GM12873 (cell line): ENCODE results near the gene TTLL10.

ENCODE experiments used
- TF ChIP-seq, protein P1 (sequence below): IDR thresholded peaks from 2 replicates; pipeline ENCODE4 v1.5.1; 2012; ENCODE audit warnings: low read depth, mild to moderate bottlenecking, moderate library complexity, low read length, control low read depth; ENCODE audit not compliant: insufficient read depth; ENCODE audit errors: missing control alignments

TTLL10 gene

GRCh38 chr1:1173793-1174415 lies at the start of gene TTLL10:
Gene TTLL10 (plus strand): TSS chr1:1173880. CDS start chr1:1179216, 5,336 bp downstream.
- TF ChIP-seq, protein P1, sequence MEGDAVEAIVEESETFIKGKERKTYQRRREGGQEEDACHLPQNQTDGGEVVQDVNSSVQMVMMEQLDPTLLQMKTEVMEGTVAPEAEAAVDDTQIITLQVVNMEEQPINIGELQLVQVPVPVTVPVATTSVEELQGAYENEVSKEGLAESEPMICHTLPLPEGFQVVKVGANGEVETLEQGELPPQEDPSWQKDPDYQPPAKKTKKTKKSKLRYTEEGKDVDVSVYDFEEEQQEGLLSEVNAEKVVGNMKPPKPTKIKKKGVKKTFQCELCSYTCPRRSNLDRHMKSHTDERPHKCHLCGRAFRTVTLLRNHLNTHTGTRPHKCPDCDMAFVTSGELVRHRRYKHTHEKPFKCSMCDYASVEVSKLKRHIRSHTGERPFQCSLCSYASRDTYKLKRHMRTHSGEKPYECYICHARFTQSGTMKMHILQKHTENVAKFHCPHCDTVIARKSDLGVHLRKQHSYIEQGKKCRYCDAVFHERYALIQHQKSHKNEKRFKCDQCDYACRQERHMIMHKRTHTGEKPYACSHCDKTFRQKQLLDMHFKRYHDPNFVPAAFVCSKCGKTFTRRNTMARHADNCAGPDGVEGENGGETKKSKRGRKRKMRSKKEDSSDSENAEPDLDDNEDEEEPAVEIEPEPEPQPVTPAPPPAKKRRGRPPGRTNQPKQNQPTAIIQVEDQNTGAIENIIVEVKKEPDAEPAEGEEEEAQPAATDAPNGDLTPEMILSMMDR: no peak

- TF ChIP-seq, protein P1: no peak
These were observed 49.2 kb upstream of the TTLL10 start for GRCh38 chr1:1124508-1124785.

- TF ChIP-seq, protein P1: no peak
These were observed 48.7 kb upstream of the TTLL10 start for GRCh38 chr1:1124786-1125642.

- TF ChIP-seq, protein P1: no peak
These were observed 47.7 kb upstream of the TTLL10 start for GRCh38 chr1:1125945-1126344.

DNA sequence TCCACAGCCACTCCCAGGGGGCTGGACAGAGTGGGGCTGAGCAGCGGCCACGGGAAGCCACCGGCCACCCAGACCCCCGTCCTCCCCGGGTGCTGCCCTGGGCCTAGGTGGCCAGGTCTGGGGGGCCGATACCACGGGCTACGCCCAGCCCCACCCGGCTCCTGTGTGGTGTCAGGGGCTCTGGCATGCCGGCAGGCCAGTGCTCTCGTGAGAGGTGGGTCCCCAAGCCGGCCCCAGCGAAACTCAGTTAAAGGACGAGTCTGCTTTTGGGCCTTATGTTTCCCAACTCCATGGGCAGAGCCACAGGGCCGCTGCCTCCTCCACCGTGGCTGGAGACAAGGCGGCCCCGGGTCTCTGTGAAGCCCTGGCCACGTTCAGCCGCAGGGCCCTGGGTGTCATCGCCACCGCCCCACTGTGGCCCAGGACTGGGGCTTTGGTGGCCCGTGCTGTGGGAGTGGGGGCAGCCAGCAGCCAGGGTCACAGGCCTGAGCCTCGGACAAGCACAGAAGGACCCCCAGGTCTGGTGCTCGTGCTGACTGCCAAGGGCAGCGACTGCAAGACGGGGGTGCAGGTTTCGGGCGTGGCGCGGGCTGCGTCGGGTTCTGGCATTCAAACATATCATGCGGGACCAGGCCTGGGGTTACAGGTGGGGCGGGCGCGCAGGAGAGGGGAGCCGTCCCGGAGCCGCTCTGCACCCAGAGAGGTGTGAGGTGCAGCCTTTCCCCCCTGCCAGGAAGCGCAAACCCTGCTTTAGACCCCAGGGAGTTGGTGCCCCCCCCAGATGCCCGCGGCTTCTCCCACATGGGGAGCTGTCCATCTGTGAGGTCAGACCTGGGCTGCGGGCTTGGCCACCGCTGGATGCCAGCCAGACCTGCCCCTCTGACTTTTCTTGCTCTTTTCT lies 45.9 kb upstream of the TTLL10 start:
- TF ChIP-seq, protein P1: no peak

DNA sequence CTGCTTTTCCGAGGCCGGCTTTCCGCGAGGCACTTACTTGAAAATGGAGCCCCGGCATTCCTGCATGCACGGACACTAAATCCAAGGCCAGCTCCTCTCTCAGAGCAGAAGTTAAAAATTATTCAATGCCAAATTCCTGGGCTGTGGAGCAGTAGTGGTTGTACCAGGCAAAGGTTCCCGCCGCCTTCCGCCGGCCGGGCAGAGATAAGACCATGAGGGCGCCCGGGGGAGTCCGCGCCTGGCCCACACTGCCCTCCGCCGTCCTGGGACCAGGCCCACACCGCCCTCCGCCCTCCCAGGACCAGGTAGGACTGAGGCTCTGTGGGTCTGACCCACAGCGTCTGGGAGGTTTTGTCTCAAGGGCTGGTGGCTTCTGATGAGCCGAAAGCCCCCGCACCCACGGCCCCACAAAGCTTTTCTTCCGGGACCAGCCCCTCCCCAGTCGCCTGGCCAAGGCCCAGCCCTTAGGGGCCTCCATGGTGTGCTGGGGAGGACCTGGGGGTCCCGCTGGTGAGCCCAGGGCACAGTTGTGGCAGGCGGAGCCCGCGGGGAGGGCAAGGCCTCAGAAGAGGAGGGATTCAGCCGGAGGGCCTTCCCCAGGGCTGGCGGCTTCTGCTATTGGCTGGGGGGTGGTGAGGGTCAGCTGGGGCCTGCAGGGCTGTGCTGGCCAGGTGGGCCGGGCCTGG lies 45.1 kb upstream of the TTLL10 start:
- TF ChIP-seq, protein P1: no peak

DNA sequence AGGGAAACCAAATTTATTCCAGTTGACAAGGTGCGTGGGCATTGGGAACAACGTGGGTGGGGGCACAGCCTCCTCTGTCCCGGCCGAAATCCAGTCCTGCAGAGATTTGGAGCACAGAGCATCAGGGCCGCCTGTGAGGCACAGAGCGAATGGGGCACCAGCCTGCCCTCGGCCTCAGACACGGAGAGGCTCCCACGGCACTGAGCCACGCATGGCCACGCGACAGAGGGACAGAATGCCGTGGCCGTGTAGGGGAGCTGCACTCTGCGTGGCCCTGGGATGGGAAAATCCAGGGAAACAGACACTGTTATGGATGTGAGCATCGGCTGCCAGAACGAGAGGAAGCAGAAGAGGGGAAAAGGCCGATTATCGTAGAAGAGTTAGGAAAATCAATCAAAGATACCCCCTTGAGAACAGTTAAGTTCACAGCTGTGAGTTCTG lies 44.3 kb upstream of the TTLL10 start:
- TF ChIP-seq, protein P1: no peak
